Liver (tissue), 9 donors: ENCODE measurements around the gene WWC2. TPM values are rescaled to one million over a fixed set of nuclear protein-coding genes. Genes with fewer than 3 reads are reported as not detected.

ENCODE experiments used
- DNase-seq: peaks from one replicate; pipeline ENCODE4 v3.0.0-alpha.2; 2017; ENCODE audit warnings: low spot score
- H3K27ac ChIP-seq, 2 donors: one replicate each; pipeline ENCODE4 v1.7.0; 2013; ENCODE audit warnings: inconsistent platforms in 2 of 2, low read length in 2 of 2, control low read depth in 1 of 2, low read depth in 1 of 2, mild to moderate bottlenecking in 1 of 2
- H3K27me3 ChIP-seq, 4 donors: one replicate each; pipeline versions ENCODE4 v1.6.1 to v1.7.0; 2013; ENCODE audit warnings: low read length in 3 of 4, inconsistent platforms in 1 of 4, mild to moderate bottlenecking in 1 of 4, moderate library complexity in 1 of 4; ENCODE audit not compliant: control insufficient read depth in 4 of 4, insufficient read depth in 4 of 4
- H3K36me3 ChIP-seq, 4 donors: one replicate each; pipeline versions ENCODE4 v1.6.1 to v1.7.0; 2013; ENCODE audit warnings: low read length in 3 of 4, mild to moderate bottlenecking in 3 of 4, low read depth in 1 of 4, moderate library complexity in 1 of 4; ENCODE audit not compliant: control insufficient read depth in 4 of 4, insufficient read depth in 3 of 4
- H3K4me1 ChIP-seq, 4 donors: one replicate each; pipeline versions ENCODE4 v1.6.1 to v1.7.0; 2013; ENCODE audit warnings: low read length in 3 of 4, mild to moderate bottlenecking in 3 of 4, moderate library complexity in 1 of 4; ENCODE audit not compliant: control insufficient read depth in 4 of 4, insufficient read depth in 4 of 4
- H3K4me3 ChIP-seq, 3 donors: one replicate each; pipeline versions ENCODE4 v1.6.1 to v1.7.0; 2013; ENCODE audit warnings: low read length in 3 of 3, control low read depth in 1 of 3, low read depth in 1 of 3, mild to moderate bottlenecking in 1 of 3
- H3K9ac ChIP-seq, 2 donors: one replicate each; pipeline ENCODE4 v1.7.0; 2013; ENCODE audit warnings: low read length in 2 of 2, mild to moderate bottlenecking in 2 of 2, moderate library complexity in 2 of 2, control low read depth in 1 of 2, low read depth in 1 of 2
- H3K9me3 ChIP-seq, 4 donors: one replicate each; pipeline versions ENCODE4 v1.6.1 to v1.7.0; 2013; ENCODE audit warnings: low read length in 3 of 4; ENCODE audit not compliant: control insufficient read depth in 4 of 4
- ATF3 ChIP-seq: IDR thresholded peaks from 2 replicates; pipeline ENCODE4 v1.6.1; 2016; ENCODE audit warnings: antibody characterized with exemption
- CTCF ChIP-seq: fragments of 150-350 bp; IDR thresholded peaks from 2 replicates; pipeline ENCODE4 v1.5.1; 2017; ENCODE audit warnings: improper control_type of control experiment, low read depth, low read length; ENCODE audit not compliant: missing input control
- EGR1 ChIP-seq, 2 donors: IDR thresholded peaks; 2 replicates each; pipeline ENCODE4 v1.6.1; 2016 to 2018; ENCODE audit warnings: antibody characterized with exemption in 2 of 2, low read depth in 2 of 2
- FOXA1 ChIP-seq: IDR thresholded peaks from 2 replicates; pipeline ENCODE4 v1.6.1; 2016; ENCODE audit warnings: antibody characterized with exemption
- FOXA2 ChIP-seq: IDR thresholded peaks from 2 replicates; pipeline ENCODE4 v1.6.1; 2016; ENCODE audit warnings: antibody characterized with exemption
- GABPA ChIP-seq, 2 donors: IDR thresholded peaks in 1 of 2; conservative IDR thresholded peaks in 1 of 2; 2 replicates each; pipeline ENCODE4 v1.6.1; 2016; ENCODE audit warnings: antibody characterized with exemption in 2 of 2, mild to moderate bottlenecking in 1 of 2, moderate library complexity in 1 of 2
- HNF4A ChIP-seq, 2 donors: conservative IDR thresholded peaks; 2 replicates each; pipeline ENCODE4 v1.6.1; 2016; ENCODE audit warnings: antibody characterized with exemption in 2 of 2, mild to moderate bottlenecking in 2 of 2
- HNF4G ChIP-seq: IDR thresholded peaks from 2 replicates; pipeline ENCODE4 v1.6.1; 2016; ENCODE audit warnings: antibody characterized with exemption
- JUND ChIP-seq, 2 donors: IDR thresholded peaks; 2 replicates each; pipeline ENCODE4 v1.6.1; 2016; ENCODE audit warnings: antibody characterized with exemption in 2 of 2
- MAX ChIP-seq: IDR thresholded peaks from 2 replicates; pipeline ENCODE4 v1.6.1; 2016; ENCODE audit warnings: antibody characterized with exemption
- NR2F2 ChIP-seq: IDR thresholded peaks from 2 replicates; pipeline ENCODE4 v1.6.1; 2016; ENCODE audit warnings: antibody characterized with exemption
- RAD21 ChIP-seq, 2 donors: IDR thresholded peaks; 2 replicates each; pipeline ENCODE4 v1.6.1; 2016; ENCODE audit warnings: antibody characterized with exemption in 2 of 2, mild to moderate bottlenecking in 2 of 2
- REST ChIP-seq: IDR thresholded peaks from 2 replicates; pipeline ENCODE4 v1.6.1; 2016; ENCODE audit warnings: antibody characterized with exemption, mild to moderate bottlenecking
- RXRA ChIP-seq, 2 donors: IDR thresholded peaks; 2 replicates each; pipeline ENCODE4 v1.6.1; 2017 to 2018; ENCODE audit warnings: antibody characterized with exemption in 2 of 2, mild to moderate bottlenecking in 1 of 2
- SP1 ChIP-seq: IDR thresholded peaks from 2 replicates; pipeline ENCODE4 v1.6.1; 2018; ENCODE audit warnings: antibody characterized with exemption, mild to moderate bottlenecking
- TAF1 ChIP-seq: conservative IDR thresholded peaks from 2 replicates; pipeline ENCODE4 v1.6.1; 2016; ENCODE audit warnings: antibody characterized with exemption, mild to moderate bottlenecking
- YY1 ChIP-seq: IDR thresholded peaks from 2 replicates; pipeline ENCODE4 v1.6.1; 2016; ENCODE audit warnings: antibody characterized with exemption, mild to moderate bottlenecking
- ZBTB33 ChIP-seq: IDR thresholded peaks from 2 replicates; pipeline ENCODE4 v1.6.1; 2016; ENCODE audit warnings: antibody characterized with exemption
- WGBS: extraction: QIAGEN DNeasy Blood & Tissue Kit; methylation state at CpG from one replicate; pipeline ENCODE4 v1.1.7; 2013; 5-methylcytosine and 5-hydroxymethylcytosine counted together
- polyA plus RNA-seq, 2 donors: library from polyadenylated mRNA; stranded (reverse) in 1 of 2; unstranded in 1 of 2; fragments of 200-250 nt in 1 of 2; fragments of >200 nt in 1 of 2; fragmentation: Nextera tagmentation in 1 of 2; extraction: Ambion mirVana in 1 of 2; gene quantifications; one replicate each; pipeline versions ENCODE4 v1.2.1 to v1.2.3, GENCODE V29; 2013 to 2015
- total RNA-seq, 2 donors: library from RNA; depleted of rRNA; stranded (reverse); fragments of >200 nt; gene quantifications; one replicate each; pipeline ENCODE4 v1.2.3, GENCODE V29; 2014
- donor health status: healthy.
- donor health status: healthy.
- donor health status: healthy.
- donor health status: healthy.
- donor health status: healthy.

WWC2 gene
- total and polyA plus RNA-seq, 4 donors: 8.6 to 60.1 (median 13.3) TPM

- TF ChIP-seq REST: no peak
- TF ChIP-seq ZBTB33: no peak
- no peak for TF ChIP-seq FOXA1
- no peak for TF ChIP-seq HNF4A (conservative IDR thresholded peaks at IDR 0.05)
These were observed 112.5 kb downstream of the WWC2 start (continued) for GRCh38 chr4:183211533-183211932.

- no peak for TF ChIP-seq YY1
- no peak for TF ChIP-seq JUND (IDR thresholded peaks at IDR 0.05)
- TF ChIP-seq FOXA2: no peak
- no peak for TF ChIP-seq MAX
- no peak for TF ChIP-seq HNF4G
- no peak for TF ChIP-seq RAD21 (IDR thresholded peaks at IDR 0.05)
- TF ChIP-seq HNF4A (conservative IDR thresholded peaks at IDR 0.05): no peak
- TF ChIP-seq ATF3: no peak
- TF ChIP-seq SP1: no peak
- TF ChIP-seq FOXA1: no peak
- TF ChIP-seq TAF1: no peak
- DNase-seq: no peak
- Histone ChIP-seq H3K27ac (no peak overlapping the region), H3K36me3 (peaks cover 0 to 4% (median 0%) of the 10 kb centered on the region in 4 donors), H3K27me3 (no peaks in the 10 kb centered on the region), H3K4me1 (no peaks in the 10 kb centered on the region), H3K4me3 (no peak overlapping the region), H3K9me3 (no peaks in the 10 kb centered on the region), H3K9ac (no peak overlapping the region)
- 91% methylated on average over 2 of the region's 2 CpGs for WGBS
These were observed 114.9 kb downstream of the WWC2 start for GRCh38 chr4:183213996-183214395.

- Histone ChIP-seq H3K27me3 (no peaks in the 10 kb centered on the region), H3K36me3 (no peaks in the 10 kb centered on the region), H3K4me3 (no peak overlapping the region), H3K27ac (no peak overlapping the region), H3K9me3 (no peaks in the 10 kb centered on the region), H3K4me1 (no peaks in the 10 kb centered on the region), H3K9ac (no peak overlapping the region)
- no peak for DNase-seq
- WGBS: 92% methylated on average over 4 of the region's 4 CpGs
- TF ChIP-seq FOXA1 (no peak), ATF3 (no peak), HNF4A (conservative IDR thresholded peaks at IDR 0.05) (no peak), SP1 (no peak), HNF4G (no peak), ZBTB33 (no peak), YY1 (no peak), RXRA (IDR thresholded peaks at IDR 0.05) (no peak), EGR1 (IDR thresholded peaks at IDR 0.05; ENCODE audit: low read depth in 2 of 2) (no peak), JUND (IDR thresholded peaks at IDR 0.05) (no peak), MAX (no peak), GABPA (IDR thresholded peaks at IDR 0.05 in 1 of 2, conservative IDR thresholded peaks at IDR 0.05 in 1 of 2) (no peak), RAD21 (IDR thresholded peaks at IDR 0.05) (no peak), FOXA2 (no peak), CTCF (no peak), NR2F2 (no peak), TAF1 (no peak)
These were observed 115.9 kb downstream of the WWC2 start for GRCh38 chr4:183214912-183215488.
